ENCODE results near the gene UNC5C.

Gene UNC5C

GRCh38 chr4:95505151-95505550 is 43.6 kb downstream of the UNC5C start:
- Histone ChIP-seq H2BK5ac (ENCODE audit: low read depth, low read length, poor library complexity) (no peak overlapping the region), H3K14ac (ENCODE audit: low read length) (no peak overlapping the region), H3K27ac (ENCODE audit: low read depth, low read length) (no peak overlapping the region), H3K79me1 (ENCODE audit: low read length) (no peaks in the 10 kb centered on the region), H3K9me3 (ENCODE audit: insufficient read depth, low read depth, low read length) (no peaks in the 10 kb centered on the region), H3K4ac (ENCODE audit: low read depth, low read length) (no peak overlapping the region), H3K9ac (ENCODE audit: low read length) (no peak overlapping the region), H3K4me2 (ENCODE audit: low read length) (no peak overlapping the region), H3K79me2 (ENCODE audit: control insufficient read depth, insufficient read depth, low read length, poor library complexity) (no peaks in the 10 kb centered on the region), H4K8ac (ENCODE audit: low read depth, low read length) (no peak overlapping the region), H3K27me3 (ENCODE audit: insufficient read depth, low read length) (no peaks in the 10 kb centered on the region), H3K4me3 (ENCODE audit: low read depth, low read length) (no peak overlapping the region), H2AK5ac (ENCODE audit: low read length) (no peak overlapping the region), H4K12ac (ENCODE audit: low read depth, low read length) (no peak overlapping the region), H4K91ac (ENCODE audit: low read depth, low read length) (no peak overlapping the region), H3K36me3 (ENCODE audit: control insufficient read depth in 1 of 2, insufficient read depth in 2 of 2, low read length in 2 of 2) (peaks cover 3 to 4% of the 10 kb centered on the region in 2 experiments), H3K4me1 (ENCODE audit: control insufficient read depth in 1 of 2, insufficient read depth in 2 of 2, low read length in 2 of 2) (peaks cover 2 to 5% of the 10 kb centered on the region in 2 experiments), H2BK120ac (ENCODE audit: insufficient read depth, low read length, poor library complexity) (no peak overlapping the region), H2AFZ (ENCODE audit: insufficient read depth, low read length, poor library complexity) (no peak overlapping the region), H2BK12ac (ENCODE audit: low read length) (no peak overlapping the region), H3K23ac (ENCODE audit: low read length) (no peak overlapping the region), H3K18ac (ENCODE audit: low read length) (no peak overlapping the region)
- peak; percentile 6 to 38 for DNase-seq
- WGBS (ENCODE audit: extremely low coverage, insufficient coverage, insufficient read length): no CpG with 5 or more reads among the region's 2 CpGs

DNA sequence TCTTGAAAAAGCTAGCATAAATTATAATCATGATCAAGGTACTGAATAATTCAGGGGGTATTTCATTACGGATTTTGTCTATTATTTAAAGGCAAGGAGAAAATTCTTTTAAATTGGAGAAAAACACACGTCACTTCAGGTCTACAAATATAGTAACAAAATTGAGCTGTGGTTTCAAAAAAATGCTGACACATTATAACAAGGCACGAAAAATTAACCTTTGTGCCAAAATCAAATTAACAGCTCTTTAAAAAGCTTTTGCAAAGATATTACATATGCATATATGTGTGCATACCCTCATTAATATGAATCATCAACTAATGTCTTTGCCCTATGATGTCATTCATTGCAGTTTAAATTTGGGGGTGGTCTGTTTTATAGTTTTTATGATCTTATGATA is 44.3 kb downstream of the UNC5C start:
- H3K4ac ChIP-seq (ENCODE audit: low read depth, low read length): no peak overlapping the region
- DNase-seq: no peak
- H3K27ac ChIP-seq (ENCODE audit: low read depth, low read length): no peak overlapping the region
- H2AFZ ChIP-seq (ENCODE audit: insufficient read depth, low read length, poor library complexity): no peak overlapping the region
- H3K4me3 ChIP-seq (ENCODE audit: low read depth, low read length): no peak overlapping the region
- no peak overlapping the region for H2AK5ac ChIP-seq (ENCODE audit: low read length)
- no peaks in the 10 kb centered on the region for H3K79me1 ChIP-seq (ENCODE audit: low read length)
- no peak overlapping the region for H3K4me2 ChIP-seq (ENCODE audit: low read length)
- no peak overlapping the region for H4K91ac ChIP-seq (ENCODE audit: low read depth, low read length)
- no peak overlapping the region for H3K18ac ChIP-seq (ENCODE audit: low read length)
- H3K23ac ChIP-seq (ENCODE audit: low read length): no peak overlapping the region
- no peaks in the 10 kb centered on the region for H3K79me2 ChIP-seq (ENCODE audit: control insufficient read depth, insufficient read depth, low read length, poor library complexity)
- no peak overlapping the region for H2BK5ac ChIP-seq (ENCODE audit: low read depth, low read length, poor library complexity)
- peaks cover 3 to 4% of the 10 kb centered on the region in 2 experiments for H3K36me3 ChIP-seq (ENCODE audit: control insufficient read depth in 1 of 2, insufficient read depth in 2 of 2, low read length in 2 of 2)
- no peak overlapping the region for H2BK120ac ChIP-seq (ENCODE audit: insufficient read depth, low read length, poor library complexity)
- no peaks in the 10 kb centered on the region for H3K27me3 ChIP-seq (ENCODE audit: insufficient read depth, low read length)
- no peaks in the 10 kb centered on the region for H3K9me3 ChIP-seq (ENCODE audit: insufficient read depth, low read depth, low read length)
- H4K12ac ChIP-seq (ENCODE audit: low read depth, low read length): no peak overlapping the region
- no peak overlapping the region for H4K8ac ChIP-seq (ENCODE audit: low read depth, low read length)
- WGBS (ENCODE audit: extremely low coverage, insufficient coverage, insufficient read length): no CpG with 5 or more reads among the region's 3 CpGs
- no peak overlapping the region for H3K14ac ChIP-seq (ENCODE audit: low read length)
- peaks cover 2 to 6% of the 10 kb centered on the region in 2 experiments for H3K4me1 ChIP-seq (ENCODE audit: control insufficient read depth in 1 of 2, insufficient read depth in 2 of 2, low read length in 2 of 2)
- H3K9ac ChIP-seq (ENCODE audit: low read length): no peak overlapping the region
- H2BK12ac ChIP-seq (ENCODE audit: low read length): no peak overlapping the region

DNA sequence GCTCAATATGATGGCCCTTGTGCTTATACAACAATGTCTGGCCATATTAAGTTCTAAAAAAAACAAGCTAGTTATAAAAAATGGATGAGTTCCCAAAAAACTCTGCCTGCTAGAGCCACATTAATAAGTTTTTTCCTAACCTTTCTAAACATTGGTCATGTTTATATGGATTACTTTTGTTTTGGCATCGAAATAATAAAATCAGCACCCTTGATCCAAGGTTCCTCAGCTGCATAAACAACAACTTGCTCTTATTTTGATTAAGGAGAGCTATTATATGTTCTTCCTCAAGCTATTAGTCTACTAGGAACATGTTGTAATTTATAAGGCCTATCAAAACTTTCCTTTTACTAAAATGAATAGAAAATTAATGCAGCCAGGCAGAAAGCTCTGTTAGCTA is 48.4 kb downstream of the UNC5C start:
- Histone ChIP-seq H2BK120ac (ENCODE audit: insufficient read depth, low read length, poor library complexity) (no peak overlapping the region), H3K79me2 (ENCODE audit: control insufficient read depth, insufficient read depth, low read length, poor library complexity) (no peaks in the 10 kb centered on the region), H3K27ac (ENCODE audit: low read depth, low read length) (no peak overlapping the region), H3K14ac (ENCODE audit: low read length) (no peak overlapping the region), H3K23ac (ENCODE audit: low read length) (no peak overlapping the region), H3K27me3 (ENCODE audit: insufficient read depth, low read length) (no peaks in the 10 kb centered on the region), H3K4ac (ENCODE audit: low read depth, low read length) (no peak overlapping the region), H4K91ac (ENCODE audit: low read depth, low read length) (no peak overlapping the region), H2BK12ac (ENCODE audit: low read length) (no peak overlapping the region), H3K79me1 (ENCODE audit: low read length) (no peaks in the 10 kb centered on the region), H3K9ac (ENCODE audit: low read length) (no peak overlapping the region), H3K4me1 (ENCODE audit: control insufficient read depth in 1 of 2, insufficient read depth in 2 of 2, low read length in 2 of 2) (peaks cover 3 to 8% of the 10 kb centered on the region in 2 experiments), H3K18ac (ENCODE audit: low read length) (no peak overlapping the region), H3K9me3 (ENCODE audit: insufficient read depth, low read depth, low read length) (no peaks in the 10 kb centered on the region), H4K12ac (ENCODE audit: low read depth, low read length) (no peak overlapping the region), H3K4me2 (ENCODE audit: low read length) (no peak overlapping the region), H4K8ac (ENCODE audit: low read depth, low read length) (no peak overlapping the region), H3K4me3 (ENCODE audit: low read depth, low read length) (no peak overlapping the region), H2AFZ (ENCODE audit: insufficient read depth, low read length, poor library complexity) (no peak overlapping the region), H3K36me3 (ENCODE audit: control insufficient read depth in 1 of 2, insufficient read depth in 2 of 2, low read length in 2 of 2) (peaks cover 3 to 4% of the 10 kb centered on the region in 2 experiments), H2AK5ac (ENCODE audit: low read length) (no peak overlapping the region), H2BK5ac (ENCODE audit: low read depth, low read length, poor library complexity) (no peak overlapping the region)
- DNase-seq: no peak
- no CpG with 5 or more reads among the region's 1 CpG for WGBS (ENCODE audit: extremely low coverage, insufficient coverage, insufficient read length)

- DNase-seq: no peak
- Histone ChIP-seq H3K27ac (ENCODE audit: low read depth, low read length) (no peak overlapping the region), H3K18ac (ENCODE audit: low read length) (no peak overlapping the region), H2BK120ac (ENCODE audit: insufficient read depth, low read length, poor library complexity) (no peak overlapping the region), H3K27me3 (ENCODE audit: insufficient read depth, low read length) (no peaks in the 10 kb centered on the region), H2AK5ac (ENCODE audit: low read length) (no peak overlapping the region), H3K79me2 (ENCODE audit: control insufficient read depth, insufficient read depth, low read length, poor library complexity) (no peaks in the 10 kb centered on the region), H3K9ac (ENCODE audit: low read length) (no peak overlapping the region), H3K14ac (ENCODE audit: low read length) (no peak overlapping the region), H3K4me2 (ENCODE audit: low read length) (no peak overlapping the region), H4K91ac (ENCODE audit: low read depth, low read length) (no peak overlapping the region), H2BK5ac (ENCODE audit: low read depth, low read length, poor library complexity) (no peak overlapping the region), H3K36me3 (ENCODE audit: control insufficient read depth in 1 of 2, insufficient read depth in 2 of 2, low read length in 2 of 2) (peaks cover 3 to 4% of the 10 kb centered on the region in 2 experiments), H3K9me3 (ENCODE audit: insufficient read depth, low read depth, low read length) (no peaks in the 10 kb centered on the region), H3K4me3 (ENCODE audit: low read depth, low read length) (no peak overlapping the region), H2BK12ac (ENCODE audit: low read length) (no peak overlapping the region), H2AFZ (ENCODE audit: insufficient read depth, low read length, poor library complexity) (no peak overlapping the region), H4K12ac (ENCODE audit: low read depth, low read length) (no peak overlapping the region), H3K79me1 (ENCODE audit: low read length) (no peaks in the 10 kb centered on the region), H3K4me1 (ENCODE audit: control insufficient read depth in 1 of 2, insufficient read depth in 2 of 2, low read length in 2 of 2) (peaks cover 3 to 8% of the 10 kb centered on the region in 2 experiments), H3K4ac (ENCODE audit: low read depth, low read length) (no peak overlapping the region), H4K8ac (ENCODE audit: low read depth, low read length) (no peak overlapping the region), H3K23ac (ENCODE audit: low read length) (no peak overlapping the region)
- WGBS (ENCODE audit: extremely low coverage, insufficient coverage, insufficient read length): no CpG with 5 or more reads among the region's 2 CpGs
Measured at GRCh38 chr4:95499291-95499696, 49.5 kb downstream of the UNC5C start.
